Smooth muscle cell of the brain vasculature (primary cell): Measurements from ENCODE around the gene THPO.
"Not testable (repeated sequence)": the region's sequence is repeated elsewhere in the genome, so short reads cannot be mapped to it uniquely, and the experiment has no call there.

Source experiments
- DNase-seq: peaks from one replicate; pipeline ENCODE4 v3.0.0-alpha.2; 2012; ENCODE audit warnings: low read depth, low spot score

THPO gene

DNA sequence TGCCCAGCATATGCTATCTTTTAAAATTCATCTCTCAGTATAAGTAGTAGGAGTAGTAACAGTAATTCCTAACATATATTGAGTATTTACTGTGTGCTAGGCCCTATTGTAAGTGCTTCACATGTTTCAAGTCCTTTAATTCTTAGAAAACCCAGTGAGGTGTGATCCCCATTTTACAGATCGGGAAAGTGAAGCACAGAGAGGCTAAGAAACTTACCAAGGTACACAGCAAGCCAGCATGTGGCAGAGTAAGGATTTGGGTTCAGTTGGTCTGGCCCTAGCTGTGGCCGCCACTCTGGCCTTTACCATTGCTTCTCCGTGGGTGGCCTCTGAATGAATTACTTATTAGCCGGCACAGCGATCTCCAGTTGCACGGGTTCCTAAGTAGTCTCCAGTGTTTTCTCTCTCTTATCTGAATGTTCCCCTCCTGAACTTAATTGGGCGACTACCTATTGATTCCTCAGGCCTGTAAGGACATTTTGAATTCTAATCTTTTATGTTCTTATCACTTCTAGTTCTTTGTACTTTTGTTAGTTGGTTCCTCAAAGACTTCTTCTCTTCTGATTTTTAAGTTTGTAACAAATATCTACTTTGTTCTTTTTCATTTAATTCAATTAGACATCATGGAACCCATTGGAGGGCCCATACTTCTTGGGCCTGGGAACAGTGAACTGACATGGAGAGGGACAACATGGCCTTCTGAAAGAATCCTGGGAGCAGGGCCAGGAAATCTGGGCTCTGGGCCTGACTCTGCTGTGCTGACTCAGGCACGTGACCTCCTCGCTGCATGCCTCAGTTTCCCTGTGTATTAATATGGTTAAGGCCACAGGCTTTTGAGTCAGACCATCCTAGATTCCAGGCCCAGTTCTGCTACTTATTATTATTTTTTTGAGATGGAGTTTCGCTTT is 28.2 kb downstream of the THPO start:
- DNase-seq = no peak

- no peak for DNase-seq
These were observed 30.0 kb downstream of the THPO start for GRCh38 chr3:184348057-184348382.

DNA sequence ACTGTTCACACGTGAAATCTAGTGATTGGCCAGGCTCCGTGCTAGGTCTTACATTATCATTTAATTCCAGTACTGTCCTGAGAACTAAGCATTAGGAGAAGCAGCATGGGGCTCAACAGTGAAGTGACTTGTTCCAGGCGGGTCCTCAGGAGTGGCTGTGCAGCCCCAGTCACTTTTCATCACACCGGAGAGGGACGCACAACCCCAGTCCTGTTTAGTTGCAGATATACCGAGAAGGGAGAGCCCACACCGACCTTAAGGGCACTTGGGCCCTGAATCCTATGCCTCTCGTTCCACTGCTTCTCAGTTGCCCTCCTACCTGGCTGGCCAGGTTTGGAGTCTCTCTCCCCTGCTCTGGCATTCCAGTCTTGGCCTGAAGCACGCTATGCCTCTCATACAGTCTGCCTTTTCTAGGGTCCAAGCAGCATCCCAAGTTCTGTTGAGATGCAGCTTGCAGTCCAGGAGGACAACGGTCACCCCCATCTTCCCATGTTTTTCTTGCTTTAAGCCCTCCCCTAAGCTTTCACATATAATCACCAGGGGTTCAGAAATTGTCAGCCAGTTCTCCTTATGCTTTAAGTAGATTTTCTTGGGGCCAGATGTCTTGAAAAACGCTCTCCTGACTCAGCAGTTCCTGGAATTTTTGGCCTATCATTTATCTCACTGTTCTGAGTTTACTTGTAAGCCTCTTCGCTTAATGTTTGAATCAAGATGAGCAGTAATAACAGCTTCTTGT is 30.5 kb downstream of the THPO start:
- DNase-seq = no peak

GRCh38 chr3:184346480-184347190 is 31.4 kb downstream of the THPO start:
- DNase-seq = no peak

GRCh38 chr3:184345317-184346144 is 32.5 kb downstream of the THPO start:
- no peak for DNase-seq

DNA sequence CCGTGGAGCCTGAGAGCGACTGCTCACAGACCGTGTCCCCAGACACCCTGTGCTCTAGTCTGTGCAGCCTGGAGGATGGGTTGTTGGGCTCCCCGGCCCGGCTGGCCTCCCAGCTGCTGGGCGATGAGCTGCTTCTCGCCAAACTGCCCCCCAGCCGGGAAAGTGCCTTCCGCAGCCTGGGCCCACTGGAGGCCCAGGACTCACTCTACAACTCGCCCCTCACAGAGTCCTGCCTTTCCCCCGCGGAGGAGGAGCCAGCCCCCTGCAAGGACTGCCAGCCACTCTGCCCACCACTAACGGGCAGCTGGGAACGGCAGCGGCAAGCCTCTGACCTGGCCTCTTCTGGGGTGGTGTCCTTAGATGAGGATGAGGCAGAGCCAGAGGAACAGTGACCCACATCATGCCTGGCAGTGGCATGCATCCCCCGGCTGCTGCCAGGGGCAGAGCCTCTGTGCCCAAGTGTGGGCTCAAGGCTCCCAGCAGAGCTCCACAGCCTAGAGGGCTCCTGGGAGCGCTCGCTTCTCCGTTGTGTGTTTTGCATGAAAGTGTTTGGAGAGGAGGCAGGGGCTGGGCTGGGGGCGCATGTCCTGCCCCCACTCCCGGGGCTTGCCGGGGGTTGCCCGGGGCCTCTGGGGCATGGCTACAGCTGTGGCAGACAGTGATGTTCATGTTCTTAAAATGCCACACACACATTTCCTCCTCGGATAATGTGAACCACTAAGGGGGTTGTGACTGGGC is 33.3 kb downstream of the THPO start:
- DNase-seq = no peak

GRCh38 chr3:184343200-184343876 is 34.7 kb downstream of the THPO start:
- DNase-seq = peak; percentile 91

DNA sequence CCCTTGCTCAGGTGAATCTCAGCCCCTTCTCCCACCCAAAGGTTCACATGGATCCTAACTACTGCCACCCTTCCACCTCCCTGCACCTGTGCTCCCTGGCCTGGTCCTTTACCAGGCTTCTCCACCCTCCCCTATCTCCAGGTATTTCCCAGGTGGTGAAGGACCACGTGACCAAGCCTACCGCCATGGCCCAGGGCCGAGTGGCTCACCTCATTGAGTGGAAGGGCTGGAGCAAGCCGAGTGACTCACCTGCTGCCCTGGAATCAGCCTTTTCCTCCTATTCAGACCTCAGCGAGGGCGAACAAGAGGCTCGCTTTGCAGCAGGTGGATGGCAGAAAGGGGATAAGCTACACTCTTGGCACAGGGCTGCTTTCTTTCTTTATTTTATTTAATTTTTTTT is 36.1 kb downstream of the THPO start:
- DNase-seq = no peak

DNA sequence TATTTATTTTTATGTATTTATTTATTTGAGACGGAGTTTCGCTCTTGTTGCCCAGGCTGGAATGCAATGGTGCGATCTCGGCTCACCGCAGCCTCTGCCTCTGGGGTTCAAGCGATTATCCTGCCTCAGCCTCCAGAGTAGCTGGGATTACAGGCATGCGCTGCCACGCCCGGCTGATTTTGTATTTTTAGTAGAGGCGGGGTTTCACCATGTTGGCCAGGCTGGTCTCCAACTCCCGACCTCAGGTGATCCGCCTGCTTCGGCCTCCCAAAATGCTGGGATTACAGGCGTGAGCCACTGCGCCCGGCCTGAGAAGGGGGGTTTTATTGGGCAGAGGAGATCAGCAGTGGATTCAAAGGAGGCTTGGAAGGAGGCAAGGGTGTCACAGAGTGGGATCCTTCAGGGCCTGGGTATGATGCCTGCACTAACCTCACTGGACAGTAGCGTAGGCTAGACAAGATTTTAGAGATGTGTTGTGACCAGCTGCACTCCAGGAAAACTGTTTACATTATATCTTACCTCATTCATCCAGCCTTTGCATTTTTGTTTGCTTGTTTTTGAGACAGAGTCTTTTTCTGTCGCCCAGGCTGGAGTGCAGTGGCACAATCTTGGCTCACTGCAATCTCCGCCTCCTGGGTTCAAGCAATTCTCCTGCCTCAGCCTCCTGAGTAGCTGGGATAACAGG is 38.4 kb downstream of the THPO start:
- DNase-seq = not testable (repeated sequence)

GRCh38 chr3:184339001-184339400 is 39.0 kb downstream of the THPO start:
- DNase-seq = no peak

GRCh38 chr3:184338511-184338945 is 39.5 kb downstream of the THPO start:
- DNase-seq = no peak

- DNase-seq = no peak
These were observed 40.0 kb downstream of the THPO start for GRCh38 chr3:184337981-184338380.

GRCh38 chr3:184337399-184337714 is 40.6 kb downstream of the THPO start, which contains the start of gene FAM131A:
Gene FAM131A (plus strand): TSS chr3:184337600. CDS start chr3:184337631, 31 bp downstream.
- DNase-seq = no peak

DNA sequence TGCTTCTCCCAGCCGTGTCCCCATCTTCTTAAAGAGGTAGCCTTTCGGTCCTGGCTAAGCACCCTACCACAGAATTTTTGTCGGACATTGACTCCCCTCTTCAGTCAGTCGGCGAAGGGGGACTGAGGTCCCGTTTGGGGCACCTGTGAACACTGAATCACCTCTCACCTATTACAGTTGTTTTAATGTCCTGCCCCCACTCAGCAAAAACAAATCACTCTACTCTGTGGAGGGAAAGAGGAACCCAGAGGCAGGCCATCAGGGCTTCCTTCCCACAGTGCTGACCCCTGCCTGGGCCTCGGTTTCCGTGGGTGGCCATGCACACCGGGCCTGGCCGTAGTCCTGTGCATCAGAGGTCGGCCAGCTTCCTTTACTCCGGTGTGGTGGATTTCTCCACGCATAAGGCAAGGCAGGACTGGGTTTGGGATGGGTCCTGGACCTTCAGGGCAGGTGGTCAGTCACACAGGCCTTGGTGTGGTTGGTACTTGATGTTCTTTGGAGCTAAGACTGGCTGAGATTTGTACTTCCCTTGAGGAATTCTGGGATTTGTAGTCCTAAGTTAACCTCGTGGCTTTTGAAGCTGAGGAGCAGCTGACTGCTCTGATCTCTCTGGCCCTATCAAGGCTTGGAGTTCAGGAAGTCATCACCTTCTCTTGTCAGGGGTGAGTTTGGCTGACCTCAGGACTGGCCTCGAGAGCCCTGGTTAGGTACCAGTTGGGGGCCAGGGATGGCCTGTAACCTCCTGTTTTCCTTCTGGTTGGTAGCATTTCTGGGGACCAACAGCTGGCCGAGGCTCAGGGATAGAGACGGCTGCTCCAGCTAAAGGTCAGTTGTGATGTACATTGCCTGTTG is 41.2 kb downstream of the THPO start:
- DNase-seq = no peak

DNA sequence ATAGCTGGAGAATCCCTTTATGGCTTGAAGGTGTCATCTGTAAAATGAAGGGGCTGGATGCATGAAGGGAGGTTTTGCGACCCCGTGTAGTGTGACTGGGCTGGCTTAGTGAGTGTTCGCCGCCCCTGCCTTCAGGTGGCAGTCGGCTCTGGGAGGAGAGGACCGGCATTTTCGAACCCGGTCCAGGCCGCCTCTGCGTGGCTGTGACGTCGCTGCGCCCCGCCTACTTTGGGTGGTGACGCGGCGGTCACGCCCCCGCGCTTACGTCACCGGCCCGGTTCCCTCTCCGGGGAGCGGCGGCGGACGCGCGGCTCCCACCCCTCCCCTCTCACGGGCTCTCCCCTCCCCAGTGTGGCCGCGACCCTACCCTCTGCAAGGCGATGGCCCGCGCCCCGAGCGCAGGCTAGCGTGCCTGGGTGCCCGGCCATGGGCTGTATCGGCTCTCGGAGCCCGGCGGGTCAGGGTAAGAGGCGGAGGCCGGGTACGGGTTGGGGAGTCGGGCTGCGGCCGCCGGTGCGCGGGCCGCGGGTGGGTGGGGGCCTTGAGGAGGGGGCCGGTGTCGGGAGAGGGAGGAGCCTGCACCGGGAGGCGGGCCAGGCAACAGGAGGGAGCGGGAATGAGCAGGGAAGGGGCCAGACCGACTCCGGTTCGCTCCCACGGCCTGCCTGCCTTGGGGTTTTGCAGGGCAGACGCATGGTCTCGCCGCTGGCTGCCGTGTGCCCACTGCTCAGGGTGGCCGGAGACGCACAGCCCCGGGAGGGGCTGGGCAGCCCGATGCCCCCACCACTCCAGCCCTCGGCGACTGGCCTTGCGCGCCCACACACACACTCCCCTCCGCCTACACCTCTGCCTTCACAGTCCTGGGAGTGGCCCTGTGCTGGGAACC is 42.1 kb downstream of the THPO start:
- DNase-seq = no peak

GRCh38 chr3:184335291-184335660 is 42.7 kb downstream of the THPO start:
- no peak for DNase-seq

DNA sequence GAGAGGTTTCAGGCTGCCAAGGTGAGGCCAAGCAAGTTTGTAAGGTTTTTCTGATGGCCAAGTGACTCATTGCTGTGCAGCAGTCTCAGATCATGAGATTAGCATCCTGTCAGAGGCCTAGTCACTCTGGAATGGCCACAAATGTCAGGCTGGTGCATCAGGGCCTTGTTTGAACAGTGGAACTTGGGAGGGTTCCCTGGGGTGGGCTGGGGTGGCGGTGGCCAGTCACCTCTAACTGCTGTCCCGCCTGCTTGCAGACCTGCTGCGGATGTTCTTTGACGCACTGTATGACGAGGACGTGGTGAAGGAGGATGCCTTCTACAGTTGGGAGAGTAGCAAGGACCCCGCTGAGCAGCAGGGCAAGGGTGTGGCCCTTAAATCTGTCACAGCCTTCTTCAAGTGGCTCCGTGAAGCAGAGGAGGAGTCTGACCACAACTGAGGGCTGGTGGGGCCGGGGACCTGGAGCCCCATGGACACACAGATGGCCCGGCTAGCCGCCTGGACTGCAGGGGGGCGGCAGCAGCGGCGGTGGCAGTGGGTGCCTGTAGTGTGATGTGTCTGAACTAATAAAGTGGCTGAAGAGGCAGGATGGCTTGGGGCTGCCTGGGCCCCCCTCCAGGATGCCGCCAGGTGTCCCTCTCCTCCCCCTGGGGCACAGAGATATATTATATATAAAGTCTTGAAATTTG is 43.4 kb downstream of the THPO start:
- no peak for DNase-seq
